Esophagus squamous epithelium (tissue), 4 donors: ENCODE data around the gene OTUB1.

Source experiments
- CTCF ChIP-seq, 6 experiments: fragments of 450-650 bp in 4 of 6; fragments of 200-600 bp in 2 of 6; sonication (generic) in 2 of 6; IDR thresholded peaks; one replicate each; pipeline ENCODE4 v1.5.1; 2016 to 2019; ENCODE audit warnings: antibody characterized with exemption in 6 of 6, mild to moderate bottlenecking in 4 of 6, moderate library complexity in 4 of 6
- POLR2A ChIP-seq, 4 donors: fragments of 450-650 bp; IDR thresholded peaks; one replicate each; pipeline ENCODE4 v1.6.1; 2017; ENCODE audit warnings: antibody characterized with exemption in 4 of 4, mild to moderate bottlenecking in 4 of 4, moderate library complexity in 3 of 4

- no peak for TF ChIP-seq CTCF (IDR thresholded peaks at IDR 0.05)
- TF ChIP-seq POLR2A (IDR thresholded peaks at IDR 0.05): no peak
These were observed 42.3 kb downstream of the OTUB1 start for GRCh38 chr11:64028398-64029115.
